CD14-positive monocyte (primary cell): Measurements from ENCODE around the gene ERICH3. TPM values are rescaled to one million over a fixed set of nuclear protein-coding genes. Genes with fewer than 3 reads are reported as not detected.

Experiments
- DNase-seq, 3 donors: peaks; one replicate each; pipeline ENCODE4 v3.0.0-alpha.2; 2011 to 2022
- H2AFZ ChIP-seq: 2 replicates; pipeline ENCODE4 v1.6.0; 2012; ENCODE audit warnings: mild to moderate bottlenecking, low read depth, low read length, inconsistent platforms; ENCODE audit not compliant: insufficient read depth, poor library complexity, severe bottlenecking
- H3K27ac ChIP-seq, 2 donors: 1 replicate in 1 of 2; 2 replicates in 1 of 2; pipeline ENCODE4 v1.5.1; 2012 to 2013; ENCODE audit warnings: low read length in 2 of 2, control low read depth in 1 of 2, inconsistent platforms in 1 of 2, low read depth in 1 of 2, mild to moderate bottlenecking in 1 of 2
- H3K27me3 ChIP-seq, 2 donors: one replicate each; pipeline versions ENCODE4 v1.6.0 to v1.6.1; 2011 to 2013; ENCODE audit warnings: low read length in 2 of 2; ENCODE audit not compliant: control insufficient read depth in 2 of 2, insufficient read depth in 2 of 2
- H3K36me3 ChIP-seq, 2 donors: replicated peaks in 1 of 2; 1 replicate in 1 of 2; 2 replicates in 1 of 2; pipeline versions ENCODE4 v1.5.1 to v1.6.1; 2012 to 2013; ENCODE audit warnings: low read length in 2 of 2, control low read depth in 1 of 2, inconsistent platforms in 1 of 2, mild to moderate bottlenecking in 1 of 2; ENCODE audit not compliant: insufficient read depth in 2 of 2, control insufficient read depth in 1 of 2
- H3K4me1 ChIP-seq, 2 donors: 1 replicate in 1 of 2; 2 replicates in 1 of 2; pipeline versions ENCODE4 v1.5.1 to v1.6.1; 2012 to 2013; ENCODE audit warnings: low read length in 2 of 2, control low read depth in 1 of 2, inconsistent platforms in 1 of 2, mild to moderate bottlenecking in 1 of 2, moderate library complexity in 1 of 2; ENCODE audit not compliant: insufficient read depth in 2 of 2, control insufficient read depth in 1 of 2
- H3K4me2 ChIP-seq: replicated peaks from 2 replicates; pipeline ENCODE3; 2012; ENCODE audit warnings: low read length, moderate library complexity, mild to moderate bottlenecking; ENCODE audit not compliant: poor library complexity, severe bottlenecking; ENCODE audit errors: extremely low read depth
- H3K4me3 ChIP-seq, 3 experiments: fragments of 200-600 bp in 1 of 3; sonication (generic) in 1 of 3; replicated peaks in 1 of 3; 1 replicate in 2 of 3; 2 replicates in 1 of 3; pipeline ENCODE4 v1.5.1; 2011 to 2013; ENCODE audit warnings: low read length in 3 of 3, mild to moderate bottlenecking in 3 of 3, control low read depth in 2 of 3, low read depth in 2 of 3, inconsistent platforms in 1 of 3, moderate library complexity in 1 of 3
- H3K79me2 ChIP-seq: 2 replicates; pipeline ENCODE4 v1.6.0; 2012; ENCODE audit warnings: mild to moderate bottlenecking, control low read depth, inconsistent platforms, low read length, moderate library complexity; ENCODE audit not compliant: insufficient read depth
- H3K9ac ChIP-seq: 2 replicates; pipeline ENCODE4 v1.6.0; 2017; ENCODE audit warnings: low read length, mild to moderate bottlenecking; ENCODE audit not compliant: insufficient read depth, poor library complexity, severe bottlenecking
- H3K9me3 ChIP-seq, 2 donors: replicated peaks in 1 of 2; 1 replicate in 1 of 2; 2 replicates in 1 of 2; pipeline versions ENCODE4 v1.5.1 to v1.6.1; 2012 to 2013; ENCODE audit warnings: low read length in 2 of 2, control low read depth in 1 of 2; ENCODE audit not compliant: control insufficient read depth in 1 of 2, insufficient read depth in 1 of 2
- H4K20me1 ChIP-seq: 2 replicates; pipeline ENCODE4 v1.6.0; 2012; ENCODE audit warnings: mild to moderate bottlenecking, low read length, control low read depth, moderate library complexity; ENCODE audit not compliant: insufficient read depth
- H3K27ac Mint-ChIP-seq, 7 donors: one replicate each; pipeline ENCODE4 v1.8.0; 2020; ENCODE audit warnings: mild to moderate bottlenecking in 7 of 7, mixed read lengths in 7 of 7, moderate library complexity in 6 of 7, inconsistent platforms in 2 of 7
- H3K27me3 Mint-ChIP-seq, 3 donors: one replicate each; pipeline ENCODE4 v1.8.0; 2021 to 2022; ENCODE audit warnings: low read depth in 3 of 3, mild to moderate bottlenecking in 3 of 3, mixed read lengths in 3 of 3, moderate library complexity in 3 of 3, inconsistent platforms in 1 of 3
- H3K36me3 Mint-ChIP-seq, 2 donors: one replicate each; pipeline ENCODE4 v1.8.0; 2020; ENCODE audit warnings: mixed read lengths in 2 of 2, inconsistent platforms in 1 of 2, mild to moderate bottlenecking in 1 of 2
- H3K4me1 Mint-ChIP-seq: one replicate; pipeline ENCODE4 v1.8.0; 2020; ENCODE audit warnings: mild to moderate bottlenecking, mixed read lengths
- H3K4me3 Mint-ChIP-seq, 2 donors: one replicate each; pipeline ENCODE4 v1.8.0; 2020; ENCODE audit warnings: mild to moderate bottlenecking in 2 of 2, mixed read lengths in 2 of 2, moderate library complexity in 1 of 2
- H3K9me3 Mint-ChIP-seq, 7 donors: one replicate each; pipeline ENCODE4 v1.8.0; 2020 to 2022; ENCODE audit warnings: mixed read lengths in 7 of 7, mild to moderate bottlenecking in 6 of 7, moderate library complexity in 6 of 7, inconsistent platforms in 2 of 7
- WGBS: methylation state at CpG from one replicate; pipeline ENCODE4 v1.1.5; 2013; ENCODE audit warnings: missing lambda C conversion rate; ENCODE audit not compliant: insufficient coverage; 5-methylcytosine and 5-hydroxymethylcytosine counted together
- intact Hi-C, 2 donors: fragments of 100-400 bp; cut with micrococcal nuclease; formaldehyde crosslinking; loops; one replicate each; pipeline versions ENCODE4 v1.15.0 to v1.15.1; 2023
- polyA plus RNA-seq, 3 donors: library from polyadenylated mRNA; depleted of rRNA in 1 of 3; unstranded in 2 of 3; stranded (reverse) in 1 of 3; fragments of 300-500 nt in 2 of 3; fragments of >200 nt in 1 of 3; fragmentation: Illumina TruSeq in 2 of 3; gene quantifications; 1 replicate in 2 of 3; 2 replicates in 1 of 3; pipeline ENCODE4 v1.2.3, GENCODE V29; 2012 to 2021
- TF ChIP-seq, protein P1 (sequence below): fragments of 200-600 bp; IDR thresholded peaks from one replicate; pipeline ENCODE4 v1.8.0; 2022; ENCODE audit warnings: antibody characterized with exemption, mild to moderate bottlenecking

ERICH3 gene
- polyA plus RNA-seq, 3 donors = not detected

- DNase-seq = no peak
- no peaks in the 10 kb centered on the region for H4K20me1 ChIP-seq
- WGBS = 73% methylated on average over 2 of the region's 2 CpGs
- no peak overlapping the region for H3K9ac ChIP-seq
- TF ChIP-seq, protein P1, sequence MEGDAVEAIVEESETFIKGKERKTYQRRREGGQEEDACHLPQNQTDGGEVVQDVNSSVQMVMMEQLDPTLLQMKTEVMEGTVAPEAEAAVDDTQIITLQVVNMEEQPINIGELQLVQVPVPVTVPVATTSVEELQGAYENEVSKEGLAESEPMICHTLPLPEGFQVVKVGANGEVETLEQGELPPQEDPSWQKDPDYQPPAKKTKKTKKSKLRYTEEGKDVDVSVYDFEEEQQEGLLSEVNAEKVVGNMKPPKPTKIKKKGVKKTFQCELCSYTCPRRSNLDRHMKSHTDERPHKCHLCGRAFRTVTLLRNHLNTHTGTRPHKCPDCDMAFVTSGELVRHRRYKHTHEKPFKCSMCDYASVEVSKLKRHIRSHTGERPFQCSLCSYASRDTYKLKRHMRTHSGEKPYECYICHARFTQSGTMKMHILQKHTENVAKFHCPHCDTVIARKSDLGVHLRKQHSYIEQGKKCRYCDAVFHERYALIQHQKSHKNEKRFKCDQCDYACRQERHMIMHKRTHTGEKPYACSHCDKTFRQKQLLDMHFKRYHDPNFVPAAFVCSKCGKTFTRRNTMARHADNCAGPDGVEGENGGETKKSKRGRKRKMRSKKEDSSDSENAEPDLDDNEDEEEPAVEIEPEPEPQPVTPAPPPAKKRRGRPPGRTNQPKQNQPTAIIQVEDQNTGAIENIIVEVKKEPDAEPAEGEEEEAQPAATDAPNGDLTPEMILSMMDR = no peak
- Mint-ChIP-seq H3K27me3 (peaks cover 0 to 2% (median 1%) of the 10 kb centered on the region in 3 donors), H3K36me3 (no peaks in the 10 kb centered on the region), H3K4me3 (no peak overlapping the region), H3K27ac (no peak overlapping the region), H3K9me3 (no peaks in the 10 kb centered on the region), H3K4me1 (no peaks in the 10 kb centered on the region)
- H3K79me2 ChIP-seq = no peaks in the 10 kb centered on the region
- intact Hi-C loops = no loop called here
- no peak overlapping the region for H2AFZ ChIP-seq
- H3K9me3 ChIP-seq = no peaks in the 10 kb centered on the region
- H3K4me2 ChIP-seq = no peak overlapping the region
- H3K36me3 ChIP-seq = no peaks in the 10 kb centered on the region
- no peaks in the 10 kb centered on the region for H3K4me1 ChIP-seq
- H3K27me3 ChIP-seq = no peaks in the 10 kb centered on the region
- no peak overlapping the region for H3K27ac ChIP-seq
- no peak overlapping the region for H3K4me3 ChIP-seq
These were observed 19.9 kb upstream of the ERICH3 start for GRCh38 chr1:74693473-74693872.

DNA sequence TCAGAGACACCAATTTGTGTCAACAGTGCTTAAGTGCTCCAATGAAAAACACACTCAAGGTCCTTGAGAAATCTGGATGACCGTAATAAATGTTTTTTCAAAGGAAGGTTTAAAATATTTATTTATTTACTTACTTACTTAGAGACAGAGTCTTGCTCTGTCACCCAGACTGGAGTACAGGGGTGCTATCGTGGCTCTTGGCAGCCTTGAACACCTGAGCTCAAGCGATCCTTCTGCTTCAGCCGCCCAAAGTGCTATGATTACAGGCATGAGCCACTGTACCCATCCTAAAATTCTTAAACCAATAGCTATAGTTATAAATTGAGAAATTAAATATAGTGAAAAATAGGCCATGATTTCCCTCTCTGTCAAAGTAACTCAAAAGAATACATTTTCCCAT is 17.3 kb upstream of the ERICH3 start:
- no peaks in the 10 kb centered on the region for H3K27me3 ChIP-seq
- H2AFZ ChIP-seq = no peak overlapping the region
- peaks cover 0 to 2% (median 1%) of the 10 kb centered on the region in 3 donors for H3K27me3 Mint-ChIP-seq
- no peak overlapping the region for H3K4me3 Mint-ChIP-seq
- no peaks in the 10 kb centered on the region for H3K4me1 Mint-ChIP-seq
- H3K27ac ChIP-seq = no peak overlapping the region
- no peak overlapping the region for H3K4me3 ChIP-seq
- TF ChIP-seq, protein P1 = no peak
- H3K27ac Mint-ChIP-seq = no peak overlapping the region
- H3K4me2 ChIP-seq = no peak overlapping the region
- no peak overlapping the region for H3K9ac ChIP-seq
- no CpG with 5 or more reads among the region's 4 CpGs for WGBS
- H3K9me3 Mint-ChIP-seq = no peaks in the 10 kb centered on the region
- H4K20me1 ChIP-seq = no peaks in the 10 kb centered on the region
- H3K79me2 ChIP-seq = no peaks in the 10 kb centered on the region
- no peaks in the 10 kb centered on the region for H3K36me3 Mint-ChIP-seq
- H3K9me3 ChIP-seq = no peaks in the 10 kb centered on the region
- no peaks in the 10 kb centered on the region for H3K36me3 ChIP-seq
- no peaks in the 10 kb centered on the region for H3K4me1 ChIP-seq
- no peak for DNase-seq
- intact Hi-C loops = no loop called here
